ENCODE results near the gene DCAF6. TPM values are rescaled to one million over a fixed set of nuclear protein-coding genes. Genes with fewer than 3 reads are reported as not detected.

Gene DCAF6
- total RNA-seq, 2 experiments from 2014 or later, result 23.2 to 30.6 TPM

- H3K27ac ChIP-seq (ENCODE audit: low read depth, low read length, poor library complexity, severe bottlenecking), result no peak overlapping the region
- intact Hi-C loops (cut with micrococcal nuclease; ENCODE audit: unreplicated experiment), result no loop called here
- TF ChIP-seq EZH2phosphoT487 (IDR thresholded peaks at IDR 0.05; ENCODE audit: borderline replicate concordance, low read depth, low read length), result no peak
- TF ChIP-seq CTCF (conservative IDR thresholded peaks at IDR 0.05; ENCODE audit: low read length), result no peak
- H3K36me3 ChIP-seq (ENCODE audit: insufficient read depth, low read length), result 0 out of 2 replicates have a peak, but pooled peaks cover 5% of the 10 kb centered on the region
- H3K9me2 ChIP-seq (ENCODE audit: insufficient read depth, low read length), result no peaks in the 10 kb centered on the region
- H3K4me2 ChIP-seq (ENCODE audit: low read length), result no peak overlapping the region
- ChIA-PET CTCF (ENCODE audit: unreplicated experiment) (no interaction called here), POLR2A (no interaction called here)
- no peaks in the 10 kb centered on the region for H3K4me1 ChIP-seq (ENCODE audit: insufficient read depth, low read length, poor library complexity, severe bottlenecking)
- no peak for DNase-seq (ENCODE audit: low spot score)
- no peaks in the 10 kb centered on the region for H3K79me2 ChIP-seq (ENCODE audit: insufficient read depth, low read depth, low read length)
- no peak overlapping the region for H2AFZ ChIP-seq (ENCODE audit: low read length)
- H3K9me3 ChIP-seq (ENCODE audit: low read length), result no peaks in the 10 kb centered on the region
- BruUV-seq (replicated peaks), result no TSS peak
- H3K4me3 ChIP-seq (ENCODE audit: low read depth, low read length, poor library complexity, severe bottlenecking), result no peak overlapping the region
- H4K20me1 ChIP-seq (ENCODE audit: insufficient read depth, low read length), result no peaks in the 10 kb centered on the region
Measured at GRCh38 chr1:167983797-167984420, 47.4 kb downstream of the DCAF6 start.

- intact Hi-C loops (cut with micrococcal nuclease; ENCODE audit: unreplicated experiment), result no loop called here
Measured at GRCh38 chr1:167984886-167985489, 48.5 kb downstream of the DCAF6 start.

More at GRCh38 chr1:167984886-167985489, 48.5 kb downstream of the DCAF6 start:
- ChIA-PET CTCF (ENCODE audit: unreplicated experiment) (no interaction called here), POLR2A (no interaction called here)
- no peak for TF ChIP-seq EZH2phosphoT487 (IDR thresholded peaks at IDR 0.05; ENCODE audit: borderline replicate concordance, low read depth, low read length)
- no peak for TF ChIP-seq CTCF (conservative IDR thresholded peaks at IDR 0.05; ENCODE audit: low read length)
- Histone ChIP-seq H3K27ac (ENCODE audit: low read depth, low read length, poor library complexity, severe bottlenecking) (no peak overlapping the region), H3K36me3 (ENCODE audit: insufficient read depth, low read length) (0 out of 2 replicates have a peak, but pooled peaks cover 5% of the 10 kb centered on the region), H3K9me2 (ENCODE audit: insufficient read depth, low read length) (no peaks in the 10 kb centered on the region), H4K20me1 (ENCODE audit: insufficient read depth, low read length) (no peaks in the 10 kb centered on the region), H3K4me2 (ENCODE audit: low read length) (no peak overlapping the region), H3K4me3 (ENCODE audit: low read depth, low read length, poor library complexity, severe bottlenecking) (no peak overlapping the region), H3K9me3 (ENCODE audit: low read length) (no peaks in the 10 kb centered on the region), H3K4me1 (ENCODE audit: insufficient read depth, low read length, poor library complexity, severe bottlenecking) (no peaks in the 10 kb centered on the region), H2AFZ (ENCODE audit: low read length) (no peak overlapping the region), H3K79me2 (ENCODE audit: insufficient read depth, low read depth, low read length) (no peaks in the 10 kb centered on the region)
- BruUV-seq (replicated peaks), result no TSS peak
- DNase-seq (ENCODE audit: low spot score), result no peak
